Tibial nerve (tissue), 3 donors: ENCODE measurements around the gene GNA12.

Experiments
- POLR2A ChIP-seq, 2 donors: fragments of 450-650 bp; IDR thresholded peaks; one replicate each; pipeline ENCODE4 v1.6.1; 2017; ENCODE audit warnings: antibody characterized with exemption in 2 of 2, mild to moderate bottlenecking in 2 of 2, moderate library complexity in 2 of 2
- TF ChIP-seq, protein P1 (sequence below), 5 experiments: fragments of 200-600 bp in 3 of 5; fragments of 450-650 bp in 2 of 5; sonication (generic) in 3 of 5; IDR thresholded peaks; one replicate each; pipeline ENCODE4 v1.5.1; 2016 to 2019; ENCODE audit warnings: antibody characterized with exemption in 5 of 5, mild to moderate bottlenecking in 3 of 5, moderate library complexity in 2 of 5

DNA sequence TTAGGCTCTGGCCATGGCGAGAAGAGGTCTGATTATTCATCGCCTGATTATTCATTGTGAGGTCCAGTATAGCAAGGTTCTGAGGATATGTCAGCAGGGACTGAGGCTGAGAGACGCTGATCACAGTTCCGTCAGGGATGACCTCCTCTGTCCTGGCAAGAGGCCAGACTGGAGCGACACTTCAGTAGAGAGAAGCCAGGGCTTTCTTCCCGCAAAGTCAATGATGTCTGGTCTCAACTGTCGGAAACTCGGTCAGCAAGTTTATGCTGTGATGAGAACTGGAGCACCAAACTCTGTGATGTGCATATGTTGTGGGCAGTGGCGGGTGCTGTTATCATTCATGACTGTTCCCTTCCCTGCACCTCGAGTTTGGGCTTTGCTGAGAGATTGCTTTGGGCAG is 29.0 kb upstream of the GNA12 start:
- TF ChIP-seq, protein P1, sequence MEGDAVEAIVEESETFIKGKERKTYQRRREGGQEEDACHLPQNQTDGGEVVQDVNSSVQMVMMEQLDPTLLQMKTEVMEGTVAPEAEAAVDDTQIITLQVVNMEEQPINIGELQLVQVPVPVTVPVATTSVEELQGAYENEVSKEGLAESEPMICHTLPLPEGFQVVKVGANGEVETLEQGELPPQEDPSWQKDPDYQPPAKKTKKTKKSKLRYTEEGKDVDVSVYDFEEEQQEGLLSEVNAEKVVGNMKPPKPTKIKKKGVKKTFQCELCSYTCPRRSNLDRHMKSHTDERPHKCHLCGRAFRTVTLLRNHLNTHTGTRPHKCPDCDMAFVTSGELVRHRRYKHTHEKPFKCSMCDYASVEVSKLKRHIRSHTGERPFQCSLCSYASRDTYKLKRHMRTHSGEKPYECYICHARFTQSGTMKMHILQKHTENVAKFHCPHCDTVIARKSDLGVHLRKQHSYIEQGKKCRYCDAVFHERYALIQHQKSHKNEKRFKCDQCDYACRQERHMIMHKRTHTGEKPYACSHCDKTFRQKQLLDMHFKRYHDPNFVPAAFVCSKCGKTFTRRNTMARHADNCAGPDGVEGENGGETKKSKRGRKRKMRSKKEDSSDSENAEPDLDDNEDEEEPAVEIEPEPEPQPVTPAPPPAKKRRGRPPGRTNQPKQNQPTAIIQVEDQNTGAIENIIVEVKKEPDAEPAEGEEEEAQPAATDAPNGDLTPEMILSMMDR (IDR thresholded peaks at IDR 0.05), result no peak
- no peak for TF ChIP-seq POLR2A (IDR thresholded peaks at IDR 0.05)
